NCI-H748 (cell line): Measurements from ENCODE around the gene DNAJB6.

Source experiments
- DNase-seq: peaks from one replicate; lab custom pipeline; 2025; ENCODE audit not compliant: unreplicated experiment; lab: John Stamatoyannopoulos, UW

DNAJB6 gene

GRCh38 chr7:157425137-157425731 lies 88.4 kb downstream of the DNAJB6 start:
- no peak for DNase-seq

DNA sequence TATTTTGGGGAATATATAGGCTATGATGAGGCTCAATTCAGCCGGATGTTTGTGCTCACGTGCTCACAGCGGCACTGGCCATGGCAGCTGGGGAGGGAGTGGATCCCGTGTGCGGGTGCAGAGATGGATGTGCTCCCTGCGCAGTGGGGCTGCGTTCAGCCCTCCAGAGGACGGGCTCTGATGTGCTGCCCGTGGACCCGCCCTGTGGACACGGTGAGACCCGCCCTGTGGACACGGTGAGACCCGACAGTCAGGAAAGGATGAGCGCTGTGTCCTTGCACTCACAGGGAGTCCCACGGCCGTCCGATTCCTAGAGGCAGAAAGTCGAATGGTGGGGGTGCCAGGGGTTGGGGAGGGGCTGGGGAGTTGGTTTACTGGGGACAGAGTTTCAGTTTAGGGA lies 89.0 kb downstream of the DNAJB6 start:
- DNase-seq, result no peak

- no peak for DNase-seq
Observed at GRCh38 chr7:157426463-157427301, 89.9 kb downstream of the DNAJB6 start.

GRCh38 chr7:157427811-157428553 lies 91.2 kb downstream of the DNAJB6 start:
- DNase-seq, result no peak

DNA sequence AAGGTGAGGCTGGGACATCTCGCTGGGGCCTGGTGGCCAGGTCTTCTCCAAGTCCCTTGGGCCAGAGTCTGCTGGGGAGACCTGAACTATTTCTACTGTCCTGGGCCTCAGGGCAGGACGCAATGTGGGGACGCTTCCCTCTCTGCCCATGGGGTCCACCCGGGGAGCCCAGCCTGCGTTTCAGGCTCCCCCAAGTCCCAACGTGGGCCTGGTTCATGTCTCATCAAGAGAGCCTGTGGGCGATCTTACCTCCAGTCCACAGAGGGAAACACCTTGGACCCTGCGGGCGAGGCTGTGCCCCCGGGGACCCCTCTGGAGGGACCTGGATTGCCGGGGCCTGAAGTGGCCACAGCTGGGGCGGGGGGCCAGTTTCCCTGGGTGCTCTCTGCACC lies 91.7 kb downstream of the DNAJB6 start:
- no peak for DNase-seq

DNA sequence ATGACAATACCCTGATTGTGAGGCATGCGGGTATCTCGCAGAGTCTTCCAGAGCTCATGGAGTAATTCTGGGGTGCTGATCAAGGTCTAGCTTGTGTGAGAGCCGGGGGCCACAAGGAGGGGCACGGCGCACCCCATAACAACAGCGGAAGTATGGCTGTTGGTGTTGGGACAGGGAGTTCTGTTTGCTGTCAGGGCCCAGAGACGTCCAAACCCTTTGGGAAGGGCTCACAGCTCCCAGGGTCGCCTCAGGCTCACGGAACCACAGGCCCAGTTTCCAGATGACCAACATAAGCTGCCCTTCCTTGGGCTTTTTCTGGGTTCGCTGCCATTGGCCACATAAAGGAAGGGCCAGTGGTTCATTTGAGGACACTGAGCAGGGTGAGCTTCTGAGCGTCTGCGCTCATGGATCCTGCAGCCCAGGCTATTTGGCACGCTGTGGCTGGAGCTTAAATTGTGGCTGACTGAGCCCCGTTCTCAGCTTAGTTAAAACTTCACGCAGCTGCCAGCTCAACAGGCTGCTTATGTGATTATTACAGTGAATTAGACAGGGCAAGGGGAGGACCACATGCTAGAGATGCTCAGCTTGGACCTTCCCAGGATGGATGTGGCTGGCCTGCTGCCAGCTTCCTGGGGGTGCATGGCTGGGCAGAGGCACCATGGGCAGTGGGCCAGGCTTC lies 92.3 kb downstream of the DNAJB6 start:
- DNase-seq, result no peak

DNA sequence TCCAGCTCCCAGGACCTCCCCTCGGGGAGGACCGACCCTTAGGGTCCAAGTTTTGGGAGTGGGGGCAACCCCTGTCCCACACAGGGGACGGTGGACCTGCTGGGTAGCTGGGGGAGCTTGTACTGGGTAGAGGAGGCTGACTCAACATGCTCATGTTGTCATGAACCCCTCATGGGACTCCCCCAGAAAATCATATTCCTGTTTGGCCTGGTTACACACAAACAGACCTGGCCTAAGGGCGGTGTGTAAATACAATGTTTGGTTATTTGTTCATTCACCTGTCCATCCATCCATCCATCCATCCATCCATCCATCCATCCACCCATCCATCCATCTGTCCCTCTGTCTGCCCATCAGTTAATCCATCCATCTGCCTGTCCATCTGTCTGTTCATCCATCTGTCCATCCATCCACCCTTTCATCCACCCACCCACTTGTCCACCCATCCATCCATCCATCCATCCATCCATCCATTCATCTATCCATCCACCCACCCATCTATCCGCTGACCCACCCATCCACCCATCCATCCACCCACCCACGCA lies 92.9 kb downstream of the DNAJB6 start:
- DNase-seq, result no peak

DNA sequence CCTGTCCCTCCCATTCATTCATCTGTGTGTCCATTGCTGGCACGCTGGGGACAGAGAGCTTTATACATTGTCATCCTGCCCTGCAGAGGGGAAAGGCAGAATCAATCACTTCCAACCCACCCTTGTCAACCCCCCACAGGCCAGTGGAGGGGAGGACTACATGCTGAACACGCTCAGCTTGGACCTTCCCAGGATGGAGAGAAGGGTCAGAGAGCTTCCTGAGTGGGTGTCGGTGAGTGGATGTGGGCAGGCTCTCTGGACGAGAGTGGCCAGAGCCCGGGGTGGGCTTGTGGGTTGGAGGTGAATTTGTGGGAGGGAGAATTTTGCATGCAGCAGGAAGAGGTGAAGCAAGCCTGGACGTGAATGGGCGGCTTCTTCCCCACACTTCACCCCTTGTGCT lies 93.9 kb downstream of the DNAJB6 start:
- no peak for DNase-seq

DNA sequence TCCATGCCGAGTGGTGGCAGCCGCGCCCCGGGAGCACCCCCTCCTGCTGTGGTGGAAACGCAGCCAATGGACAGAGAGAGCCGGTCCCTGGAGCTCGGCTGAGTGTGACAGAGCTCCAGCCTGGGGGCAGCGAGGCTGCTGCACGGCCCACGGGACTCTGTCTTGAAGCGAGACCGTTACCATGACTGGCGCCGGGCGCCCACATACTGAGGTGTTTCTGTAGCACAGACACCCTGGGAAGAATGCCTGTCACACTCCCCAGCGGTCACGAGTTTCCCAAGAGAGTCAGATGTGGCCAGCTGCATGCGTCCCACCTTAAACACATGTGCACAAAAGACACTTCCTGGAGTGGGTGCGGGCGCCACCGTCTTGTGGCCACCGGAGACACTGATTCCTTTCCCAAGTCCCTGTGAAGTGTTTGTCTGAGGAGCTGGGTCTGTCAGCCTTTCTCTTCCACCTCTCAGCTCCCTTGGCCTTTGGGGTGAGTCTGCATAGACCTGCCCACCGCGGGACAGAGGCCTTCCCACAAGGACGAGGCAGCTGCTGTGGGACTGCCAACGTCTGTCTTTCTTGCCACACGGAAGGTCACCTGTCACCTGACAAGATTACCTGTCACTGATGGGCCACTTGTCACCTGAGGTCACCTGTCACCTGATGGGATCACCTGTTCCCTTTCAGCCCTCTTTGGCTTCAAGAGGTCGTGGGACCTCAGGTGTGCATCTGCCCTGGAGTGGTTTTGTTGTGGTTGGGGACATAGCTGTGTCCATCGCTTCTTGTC lies 94.6 kb downstream of the DNAJB6 start:
- DNase-seq, result no peak

DNA sequence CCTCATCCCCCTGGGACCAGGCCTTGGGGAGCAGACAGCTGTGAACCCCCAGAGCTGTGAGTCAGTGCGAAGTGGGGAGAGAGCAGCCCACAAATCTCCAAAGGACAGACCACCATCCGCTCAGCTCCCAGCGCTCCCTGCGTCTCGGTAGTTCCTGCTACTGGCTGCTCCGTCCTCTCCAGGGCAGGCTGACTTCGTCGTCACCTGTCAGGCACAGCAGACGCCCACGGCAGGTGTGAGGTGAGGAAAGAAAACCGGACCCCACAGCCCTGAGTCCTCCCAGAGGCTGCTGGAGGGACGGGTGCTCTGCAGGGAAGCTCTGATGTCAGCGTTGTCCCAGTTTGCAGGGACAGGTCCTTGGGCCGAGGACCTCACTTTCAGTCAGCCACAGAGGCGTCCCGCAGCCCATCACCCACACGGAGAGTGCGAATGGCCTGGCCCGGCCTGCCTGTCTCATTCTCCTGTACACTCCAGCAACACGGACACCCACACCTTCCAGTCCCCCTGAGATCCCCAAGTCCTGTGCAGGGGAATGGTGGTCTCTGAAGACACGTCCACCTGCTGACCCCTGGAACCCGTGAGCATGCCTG lies 95.2 kb downstream of the DNAJB6 start:
- no peak for DNase-seq

GRCh38 chr7:157432541-157432956 lies 95.7 kb downstream of the DNAJB6 start:
- DNase-seq, result peak; percentile 89

DNA sequence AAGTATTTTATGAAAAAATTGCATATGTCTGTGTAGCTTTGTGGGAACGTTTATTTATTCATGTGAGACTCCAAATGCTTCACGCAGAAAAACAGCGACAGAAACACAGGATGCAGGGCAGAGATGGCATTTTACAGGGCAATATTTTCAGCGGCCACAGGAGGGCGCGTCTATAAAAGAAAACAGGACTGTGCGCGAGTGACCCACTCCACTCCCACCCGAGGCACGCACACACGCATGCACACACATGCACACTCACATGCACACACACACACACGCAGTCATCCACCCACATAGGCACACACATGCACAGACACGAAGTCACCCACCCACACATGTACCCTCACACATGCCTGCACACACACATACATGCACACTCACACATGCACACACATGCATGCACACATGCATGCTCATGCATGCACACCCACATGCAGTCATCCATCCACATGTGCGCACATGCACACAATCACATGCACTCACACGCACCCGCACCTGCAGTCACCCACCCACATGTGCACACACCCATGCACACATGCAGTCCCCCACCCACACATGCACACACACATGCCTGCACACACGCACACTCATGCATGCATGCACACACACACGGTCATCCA lies 96.3 kb downstream of the DNAJB6 start:
- DNase-seq, result peak; percentile 80

DNA sequence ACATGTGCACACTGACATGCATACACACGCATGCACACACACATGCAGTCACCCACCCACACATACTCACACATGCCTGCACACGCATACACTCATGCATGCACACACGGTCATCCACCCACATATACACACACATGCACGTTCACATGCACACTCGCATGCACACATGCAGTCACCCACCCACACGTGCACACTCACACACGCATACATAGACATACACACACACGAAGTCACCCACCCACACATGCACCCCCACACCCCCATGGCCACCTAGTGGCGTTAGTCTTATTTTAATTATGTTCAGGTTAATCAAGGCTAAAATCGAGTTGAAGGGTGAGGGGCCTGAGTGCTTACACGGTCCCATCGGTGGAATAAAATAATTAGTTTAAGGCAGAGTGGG lies 96.8 kb downstream of the DNAJB6 start:
- no peak for DNase-seq

- DNase-seq, result no peak
Observed at GRCh38 chr7:157434231-157434630, 97.4 kb downstream of the DNAJB6 start.

GRCh38 chr7:157434701-157435100 lies 97.9 kb downstream of the DNAJB6 start:
- DNase-seq, result no peak

- DNase-seq, result no peak
Observed at GRCh38 chr7:157436076-157436475, 99.3 kb downstream of the DNAJB6 start.

DNA sequence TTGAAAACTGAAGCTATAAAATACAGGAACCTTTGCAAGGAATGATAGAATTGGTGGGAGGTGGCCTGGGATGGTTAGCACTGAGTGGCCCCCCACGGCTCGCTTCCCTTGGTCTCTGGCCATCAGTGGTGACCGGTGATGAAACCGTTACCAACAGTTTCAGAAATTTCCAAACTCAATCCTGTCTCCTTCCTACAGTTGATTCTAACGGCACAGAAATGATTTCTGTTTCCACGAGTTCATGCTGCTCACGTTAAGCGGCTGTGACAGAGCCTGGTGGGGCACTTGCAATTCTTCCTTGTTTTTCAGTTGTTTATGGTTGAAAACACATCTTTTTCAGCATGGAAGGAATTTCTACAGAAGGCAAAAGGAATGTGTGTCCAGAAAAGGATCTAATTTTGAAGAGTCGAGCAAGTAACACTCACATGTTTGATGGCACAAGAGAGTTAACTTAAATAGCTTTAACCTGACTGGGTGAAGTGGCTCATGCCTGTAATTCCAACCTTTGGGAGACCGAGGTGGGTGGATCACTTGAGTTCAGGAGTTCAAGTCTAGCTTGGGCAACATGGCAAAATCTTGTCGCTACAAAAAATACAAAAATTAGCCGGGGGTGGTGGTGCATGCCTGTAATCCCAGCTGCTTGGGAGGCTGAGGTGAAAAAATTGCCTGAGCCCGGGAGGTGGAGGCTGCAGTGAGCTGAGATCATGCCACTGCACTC lies 100.1 kb downstream of the DNAJB6 start:
- DNase-seq, result no peak

DNA sequence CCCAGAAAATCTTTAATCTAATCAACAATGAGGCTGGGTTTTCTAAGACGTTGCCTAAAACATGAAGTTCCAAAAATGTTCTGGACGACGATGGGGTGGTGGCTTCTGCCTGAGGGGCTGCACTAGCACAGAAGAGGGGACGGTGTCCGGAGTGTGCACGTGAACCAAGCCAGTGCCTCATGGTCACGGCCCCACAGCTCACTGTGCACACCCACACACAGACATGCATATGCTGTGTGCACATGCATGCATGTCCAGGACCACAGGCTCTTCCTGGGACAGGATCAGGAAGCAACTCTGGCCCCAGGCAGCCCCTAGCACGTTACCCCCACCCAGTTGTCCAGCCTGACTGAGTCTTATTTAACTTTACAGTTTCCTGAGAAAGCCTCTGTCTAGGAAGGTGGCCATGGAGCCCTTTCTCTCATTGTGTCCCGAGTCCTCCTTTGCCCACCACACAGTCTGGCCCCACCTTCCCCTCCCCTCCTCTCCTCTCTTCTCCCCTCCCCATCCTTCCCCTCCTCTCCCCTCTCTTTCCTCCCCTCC lies 100.8 kb downstream of the DNAJB6 start:
- DNase-seq, result no peak
